HG03039 (cell line): ENCODE data around the gene MED12L.

Source experiments
- ATAC-seq: cut with Tn5 transposase; IDR thresholded peaks from one replicate; pipeline ENCODE4 v1.9.1; 2021; ENCODE audit warnings: mild to moderate bottlenecking, moderate library complexity; ENCODE audit not compliant: unreplicated experiment

The MED12L gene

GRCh38 chr3:151437906-151438305 is 352.4 kb downstream of the MED12L start:
- ATAC-seq: no peak

- no peak for ATAC-seq
These were observed 354.2 kb downstream of the MED12L start for GRCh38 chr3:151439652-151440125.

GRCh38 chr3:151440940-151441339 is 355.5 kb downstream of the MED12L start:
- ATAC-seq: no peak

GRCh38 chr3:151443583-151443982 is 358.1 kb downstream of the MED12L start:
- ATAC-seq: no peak

GRCh38 chr3:151445273-151446001 is 360.0 kb downstream of the MED12L start:
- no peak for ATAC-seq

GRCh38 chr3:151446002-151446340 is 360.5 kb downstream of the MED12L start:
- no peak for ATAC-seq

GRCh38 chr3:151452368-151452767 is 366.9 kb downstream of the MED12L start:
- no peak for ATAC-seq

GRCh38 chr3:151452841-151453240 is 367.4 kb downstream of the MED12L start:
- no peak for ATAC-seq

- ATAC-seq: no peak
These were observed 370.6 kb downstream of the MED12L start for GRCh38 chr3:151456065-151456464.

- ATAC-seq: no peak
These were observed 373.9 kb downstream of the MED12L start for GRCh38 chr3:151459358-151459757.

- no peak for ATAC-seq
These were observed 374.8 kb downstream of the MED12L start for GRCh38 chr3:151460228-151460627.

GRCh38 chr3:151460774-151461450 is 375.4 kb downstream of the MED12L start, which contains the start of gene IGSF10:
Gene IGSF10, minus strand, starts transcription at chr3:151461061. Its CDS starts 2,352 bp downstream, at chr3:151458709.
- ATAC-seq: no peak

- ATAC-seq: no peak
These were observed 376.9 kb downstream of the MED12L start for GRCh38 chr3:151462278-151462780.

- ATAC-seq: no peak
These were observed 377.5 kb downstream of the MED12L start for GRCh38 chr3:151462991-151463390.

- no peak for ATAC-seq
These were observed 381.6 kb downstream of the MED12L start for GRCh38 chr3:151467069-151467468.

GRCh38 chr3:151468284-151468917 is 382.9 kb downstream of the MED12L start:
- ATAC-seq: peak; percentile 78

- ATAC-seq: no peak
These were observed 391.0 kb downstream of the MED12L start for GRCh38 chr3:151476344-151477018.

GRCh38 chr3:151477591-151478334 is 392.3 kb downstream of the MED12L start:
- ATAC-seq: no peak

- no peak for ATAC-seq
These were observed 392.9 kb downstream of the MED12L start for GRCh38 chr3:151478335-151478697.

- ATAC-seq: no peak
These were observed 394.0 kb downstream of the MED12L start for GRCh38 chr3:151479452-151479851.
